Keratinocyte (primary cell): ENCODE measurements around the gene GID8. TPM values are rescaled to one million over a fixed set of nuclear protein-coding genes. Genes with fewer than 3 reads are reported as not detected.

Experiments used
- DNase-seq: peaks from one replicate; pipeline ENCODE4 v3.0.0-alpha.2; 2011; ENCODE audit warnings: low read depth, missing footprints, low spot score
- FAIRE-seq: peaks from 2 replicates; lab custom pipeline; 2011; peaks lifted over from hg19 to GRCh38; lab: Jason Lieb, UNC
- H2AFZ ChIP-seq: 2 replicates; pipeline ENCODE4 v1.6.0; 2012; ENCODE audit warnings: low read length, control low read depth, inconsistent platforms; ENCODE audit not compliant: control insufficient read depth
- H3K27ac ChIP-seq: 2 replicates; pipeline ENCODE4 v1.5.1; 2011; ENCODE audit warnings: low read length; ENCODE audit not compliant: control insufficient read depth, insufficient read depth
- H3K27me3 ChIP-seq: 3 replicates; pipeline ENCODE4 v1.6.0; 2011; ENCODE audit warnings: low read length; ENCODE audit not compliant: control insufficient read depth, insufficient read depth; ENCODE audit errors: extremely low read depth
- H3K36me3 ChIP-seq, 2 experiments: 2 replicates in 1 of 2; 3 replicates in 1 of 2; pipeline ENCODE4 v1.5.1; 2011; ENCODE audit warnings: low read length in 2 of 2, mild to moderate bottlenecking in 1 of 2; ENCODE audit not compliant: control insufficient read depth in 2 of 2, insufficient read depth in 2 of 2; ENCODE audit errors: extremely low read depth in 1 of 2
- H3K4me1 ChIP-seq: 3 replicates; pipeline ENCODE4 v1.5.1; 2011; ENCODE audit warnings: low read length; ENCODE audit not compliant: control insufficient read depth, insufficient read depth; ENCODE audit errors: extremely low read depth
- H3K4me2 ChIP-seq: 3 replicates; pipeline ENCODE4 v1.6.0; 2011; ENCODE audit warnings: low read depth, low read length; ENCODE audit not compliant: control insufficient read depth, insufficient read depth; ENCODE audit errors: extremely low read depth
- H3K4me3 ChIP-seq, 3 experiments: fragments of 200-600 bp in 1 of 3; sonication (generic) in 1 of 3; 2 replicates in 2 of 3; 3 replicates in 1 of 3; pipeline ENCODE4 v1.5.1; 2011 to 2016; ENCODE audit warnings: low read length in 3 of 3, mild to moderate bottlenecking in 3 of 3, control low read depth in 2 of 3, inconsistent platforms in 1 of 3, low read depth in 1 of 3, mixed read lengths in 1 of 3, mixed run types in 1 of 3, moderate library complexity in 1 of 3; ENCODE audit not compliant: control insufficient read depth in 2 of 3, insufficient read depth in 2 of 3; ENCODE audit errors: extremely low read depth in 1 of 3
- H3K79me2 ChIP-seq: 2 replicates; pipeline ENCODE4 v1.6.0; 2012; ENCODE audit warnings: low read length; ENCODE audit not compliant: control insufficient read depth, insufficient read depth
- H3K9ac ChIP-seq: 3 replicates; pipeline ENCODE4 v1.6.0; 2011; ENCODE audit warnings: low read length; ENCODE audit not compliant: control insufficient read depth, insufficient read depth; ENCODE audit errors: extremely low read depth
- H3K9me1 ChIP-seq: 3 replicates; pipeline ENCODE4 v1.6.0; 2011; ENCODE audit warnings: low read length; ENCODE audit not compliant: control insufficient read depth, insufficient read depth; ENCODE audit errors: extremely low read depth
- H3K9me3 ChIP-seq: 2 replicates; pipeline ENCODE4 v1.5.1; 2012; ENCODE audit warnings: low read depth, low read length; ENCODE audit not compliant: control insufficient read depth
- H4K20me1 ChIP-seq: 3 replicates; pipeline ENCODE4 v1.6.0; 2011; ENCODE audit warnings: low read length; ENCODE audit not compliant: control insufficient read depth, insufficient read depth; ENCODE audit errors: extremely low read depth
- CTCF ChIP-seq, 3 experiments: IDR thresholded peaks in 1 of 3; conservative IDR thresholded peaks in 1 of 3; optimal IDR thresholded peaks in 1 of 3; 2 replicates in 2 of 3; 3 replicates in 1 of 3; pipeline versions ENCODE3 to v1.5.1; 2011; ENCODE audit warnings: low read length in 3 of 3, mild to moderate bottlenecking in 3 of 3, moderate library complexity in 2 of 3, control low read depth in 1 of 3, inconsistent platforms in 1 of 3; ENCODE audit not compliant: insufficient read depth in 2 of 3; ENCODE audit errors: extremely low read depth in 1 of 3
- EZH2 ChIP-seq: IDR thresholded peaks from one replicate; pipeline ENCODE4 v1.6.1; 2012; ENCODE audit warnings: inconsistent platforms, mild to moderate bottlenecking, low read length, moderate library complexity
- dilution Hi-C: fragments of 300-500 bp; cut with MboI; formaldehyde crosslinking; loops from one replicate; pipeline ENCODE4 v1.7.0; 2020; ENCODE audit warnings: low sequenced_read_pairs; ENCODE audit not compliant: extremely low pct_ligation_motif_present
- polyA plus RNA-seq, 5 experiments: library from polyadenylated mRNA; depleted of rRNA in 3 of 5; stranded (reverse) in 3 of 5; stranded (forward) in 1 of 5; unstranded in 1 of 5; fragments of >200 nt; gene quantifications; 1 replicate in 1 of 5; 2 replicates in 3 of 5; 3 replicates in 1 of 5; pipeline versions ENCODE4 v1.2.1 to v1.2.3, GENCODE V29; 2011 to 2012; ENCODE audit warnings: missing spikeins in 2 of 5, low read depth in 1 of 5, low replicate concordance in 1 of 5

Gene GID8
- polyA plus RNA-seq, 1 donor (not counting 4 experiments of a cell fraction or from before 2014, with no cell fraction given) = 23.7 TPM

- Histone ChIP-seq H2AFZ (no peak overlapping the region), H3K27ac (no peak overlapping the region), H3K9ac (no peak overlapping the region), H3K4me2 (no peak overlapping the region), H3K4me1 (no peaks in the 10 kb centered on the region), H3K79me2 (peaks cover 46% of the 10 kb centered on the region), H3K27me3 (no peaks in the 10 kb centered on the region), H3K4me3 (no peak overlapping the region), H3K9me1 (no peaks in the 10 kb centered on the region), H3K9me3 (no peaks in the 10 kb centered on the region), H3K36me3 (peaks cover 60 to 74% of the 10 kb centered on the region in 2 experiments), H4K20me1 (peaks cover 15% of the 10 kb centered on the region)
- TF ChIP-seq CTCF (optimal IDR thresholded peaks at IDR 0.05 in 1 of 3, IDR thresholded peaks at IDR 0.05 in 1 of 3, conservative IDR thresholded peaks at IDR 0.05 in 1 of 3; ENCODE audit: extremely low read depth in 1 of 3, insufficient read depth in 2 of 3, low read length in 3 of 3) (no peak), EZH2 (no peak)
- FAIRE-seq (no peak), DNase-seq (no peak)
- dilution Hi-C loops = no loop called here
Observed at GRCh38 chr20:62906647-62907375, 31.1 kb upstream of the GID8 start.

- Histone ChIP-seq H3K9me1 (no peaks in the 10 kb centered on the region), H4K20me1 (peaks cover 17% of the 10 kb centered on the region), H3K4me1 (no peaks in the 10 kb centered on the region), H2AFZ (no peak overlapping the region), H3K4me3 (no peak overlapping the region), H3K36me3 (peaks cover 60 to 75% of the 10 kb centered on the region in 2 experiments), H3K27ac (no peak overlapping the region), H3K9ac (no peak overlapping the region), H3K9me3 (no peaks in the 10 kb centered on the region), H3K27me3 (no peaks in the 10 kb centered on the region), H3K79me2 (peaks cover 54% of the 10 kb centered on the region), H3K4me2 (no peak overlapping the region)
- dilution Hi-C loops = no loop called here
- FAIRE-seq (no peak), DNase-seq (no peak)
- TF ChIP-seq EZH2 = no peak
- TF ChIP-seq CTCF (optimal IDR thresholded peaks at IDR 0.05 in 1 of 3, IDR thresholded peaks at IDR 0.05 in 1 of 3, conservative IDR thresholded peaks at IDR 0.05 in 1 of 3; ENCODE audit: extremely low read depth in 1 of 3, insufficient read depth in 2 of 3, low read length in 3 of 3) = peak; percentile 46 to 63 (median 59)
Observed at GRCh38 chr20:62907384-62908317, 30.3 kb upstream of the GID8 start.
